BE2C (cell line): ENCODE measurements around the gene PAX5.

Experiments
- DNase-seq: peaks from one replicate; pipeline ENCODE4 v3.0.0-alpha.2; 2020
- H3K27me3 ChIP-seq: fragments of 250-450 bp; sonication (Bioruptor Pico); 2 replicates; pipeline ENCODE4 v1.5.1; 2020; ENCODE audit warnings: mild to moderate bottlenecking
- H3K36me3 ChIP-seq: fragments of 250-450 bp; sonication (Bioruptor Pico); 2 replicates; pipeline ENCODE4 v1.5.1; 2020; ENCODE audit warnings: mild to moderate bottlenecking
- H3K4me1 ChIP-seq: fragments of 250-450 bp; sonication (Bioruptor Pico); 2 replicates; pipeline ENCODE4 v1.5.1; 2020
- H3K4me3 ChIP-seq: 2 replicates; pipeline ENCODE4 v1.5.1; 2011; ENCODE audit warnings: low read depth, low read length
- H3K9me3 ChIP-seq: fragments of 250-450 bp; sonication (Bioruptor Pico); 2 replicates; pipeline ENCODE4 v1.5.1; 2020
- CTCF ChIP-seq: IDR thresholded peaks from 2 replicates; pipeline ENCODE4 v1.5.1; 2012; ENCODE audit warnings: mild to moderate bottlenecking, low read depth, low read length

Gene PAX5

GRCh38 chr9:36913393-36914211 lies 120.5 kb downstream of the PAX5 start:
- Histone ChIP-seq H3K9me3 (no peaks in the 10 kb centered on the region), H3K36me3 (peaks cover 12% of the 10 kb centered on the region), H3K4me1 (no peaks in the 10 kb centered on the region), H3K4me3 (no peak overlapping the region), H3K27me3 (no peaks in the 10 kb centered on the region)
- peak; percentile 20; the same call in 1 of the 2 replicates for TF ChIP-seq CTCF
- DNase-seq, result no peak

- H3K9me3 ChIP-seq, result no peaks in the 10 kb centered on the region
- no peaks in the 10 kb centered on the region for H3K4me1 ChIP-seq
- H3K4me3 ChIP-seq, result no peak overlapping the region
- peaks cover 7% of the 10 kb centered on the region for H3K36me3 ChIP-seq
- TF ChIP-seq CTCF, result no peak
- no peaks in the 10 kb centered on the region for H3K27me3 ChIP-seq
- DNase-seq, result no peak
Measured at GRCh38 chr9:36912620-36913019, 121.4 kb downstream of the PAX5 start.

GRCh38 chr9:36911601-36912412 lies 122.3 kb downstream of the PAX5 start:
- no peaks in the 10 kb centered on the region for H3K27me3 ChIP-seq
- no peaks in the 10 kb centered on the region for H3K4me1 ChIP-seq
- no peak overlapping the region for H3K4me3 ChIP-seq
- no peak for TF ChIP-seq CTCF
- H3K9me3 ChIP-seq, result no peaks in the 10 kb centered on the region
- DNase-seq, result peak; percentile 49
- peaks cover 7% of the 10 kb centered on the region for H3K36me3 ChIP-seq

- H3K27me3 ChIP-seq, result no peaks in the 10 kb centered on the region
- no peak for DNase-seq
- peak; percentile 14; the same call in 1 of the 2 replicates for TF ChIP-seq CTCF
- H3K9me3 ChIP-seq, result no peaks in the 10 kb centered on the region
- H3K4me3 ChIP-seq, result no peak overlapping the region
- no peaks in the 10 kb centered on the region for H3K4me1 ChIP-seq
- H3K36me3 ChIP-seq, result peaks cover 7% of the 10 kb centered on the region
Measured at GRCh38 chr9:36911037-36911436, 123.0 kb downstream of the PAX5 start.

- Histone ChIP-seq H3K4me3 (no peak overlapping the region), H3K36me3 (no peaks in the 10 kb centered on the region; the same call in 1 of the 2 replicates), H3K9me3 (no peaks in the 10 kb centered on the region), H3K27me3 (no peaks in the 10 kb centered on the region), H3K4me1 (peaks cover 11% of the 10 kb centered on the region)
- TF ChIP-seq CTCF, result no peak
- no peak for DNase-seq
Measured at GRCh38 chr9:36906492-36906891, 127.6 kb downstream of the PAX5 start.
